ENCODE data around the gene TET2. TPM values are rescaled to one million over a fixed set of nuclear protein-coding genes. Genes with fewer than 3 reads are reported as not detected.

The TET2 gene
- total RNA-seq = 5.0 and 5.9 TPM in 2 replicates

GRCh38 chr4:105146276-105147015, at the start of gene TET2:
TSS of gene TET2 (plus strand) at chr4:105146876. CDS start at chr4:105233943, 87,067 bp downstream.
- TF ChIP-seq CTCF (conservative IDR thresholded peaks at IDR 0.05; ENCODE audit: low read depth, low read length) = no peak
- no peak for DNase-seq (ENCODE audit: low read depth)
- H3K4me3 ChIP-seq (ENCODE audit: low read depth, low read length) = peak within 1 kb of the TSS; percentile 77

GRCh38 chr4:105102016-105102415, 44.7 kb upstream of the TET2 start:
- no peak overlapping the region for H3K4me3 ChIP-seq (ENCODE audit: low read depth, low read length)
- TF ChIP-seq CTCF (conservative IDR thresholded peaks at IDR 0.05; ENCODE audit: low read depth, low read length) = no peak
- no peak for DNase-seq (ENCODE audit: low read depth)

- no peak for DNase-seq (ENCODE audit: low read depth)
These were observed 40.2 kb upstream of the TET2 start for GRCh38 chr4:105106426-105106825.

GRCh38 chr4:105107095-105107856, 39.4 kb upstream of the TET2 start:
- no peak for TF ChIP-seq CTCF (conservative IDR thresholded peaks at IDR 0.05; ENCODE audit: low read depth, low read length)
- DNase-seq (ENCODE audit: low read depth) = no peak

More at GRCh38 chr4:105106426-105106825, 40.2 kb upstream of the TET2 start:
- no peak for TF ChIP-seq CTCF (conservative IDR thresholded peaks at IDR 0.05; ENCODE audit: low read depth, low read length)
- no peak overlapping the region for H3K4me3 ChIP-seq (ENCODE audit: low read depth, low read length)

GRCh38 chr4:105108971-105109370, 37.7 kb upstream of the TET2 start:
- H3K4me3 ChIP-seq (ENCODE audit: low read depth, low read length) = no peak overlapping the region
- TF ChIP-seq CTCF (conservative IDR thresholded peaks at IDR 0.05; ENCODE audit: low read depth, low read length) = no peak

More at GRCh38 chr4:105107095-105107856, 39.4 kb upstream of the TET2 start:
- H3K4me3 ChIP-seq (ENCODE audit: low read depth, low read length) = no peak overlapping the region

GRCh38 chr4:105112274-105112673, 34.4 kb upstream of the TET2 start:
- no peak for TF ChIP-seq CTCF (conservative IDR thresholded peaks at IDR 0.05; ENCODE audit: low read depth, low read length)
- DNase-seq (ENCODE audit: low read depth) = no peak
- H3K4me3 ChIP-seq (ENCODE audit: low read depth, low read length) = no peak overlapping the region

More at GRCh38 chr4:105108971-105109370, 37.7 kb upstream of the TET2 start:
- DNase-seq (ENCODE audit: low read depth) = no peak
